ENCODE results near the gene IER5L. TPM values are rescaled to one million over a fixed set of nuclear protein-coding genes. Genes with fewer than 3 reads are reported as not detected.

IER5L gene
- 1.8 TPM for polyA plus RNA-seq (2012; ENCODE audit: insufficient read depth, insufficient read length)

GRCh38 chr9:129177791-129178567 is at the start of gene IER5L:
IER5L (minus strand) TSS chr9:129178261; CDS start chr9:129178052, 209 bp downstream.
- DNase-seq (ENCODE audit: low read depth, low spot score) = peak; percentile 89
- peak within 1 kb of the TSS; percentile 66 for H3K4me3 ChIP-seq (ENCODE audit: low read length)

- no peak for DNase-seq (ENCODE audit: low read depth, low spot score)
- H3K4me3 ChIP-seq (ENCODE audit: low read length) = no peak overlapping the region
These were observed 49.8 kb upstream of the IER5L start for GRCh38 chr9:129227843-129228189.

- H3K4me3 ChIP-seq (ENCODE audit: low read length) = no peak overlapping the region
- DNase-seq (ENCODE audit: low read depth, low spot score) = peak; percentile 58
These were observed 47.8 kb upstream of the IER5L start for GRCh38 chr9:129225815-129226214.

GRCh38 chr9:129225490-129225778 is 47.4 kb upstream of the IER5L start:
- no peak for DNase-seq (ENCODE audit: low read depth, low spot score)
- H3K4me3 ChIP-seq (ENCODE audit: low read length) = no peak overlapping the region

- no peak for DNase-seq (ENCODE audit: low read depth, low spot score)
- no peak overlapping the region for H3K4me3 ChIP-seq (ENCODE audit: low read length)
These were observed 46.8 kb upstream of the IER5L start for GRCh38 chr9:129224618-129225489.

GRCh38 chr9:129223551-129224208 is 45.6 kb upstream of the IER5L start:
- H3K4me3 ChIP-seq (ENCODE audit: low read length) = no peak overlapping the region
- DNase-seq (ENCODE audit: low read depth, low spot score) = no peak

GRCh38 chr9:129222819-129223218 is 44.8 kb upstream of the IER5L start:
- H3K4me3 ChIP-seq (ENCODE audit: low read length) = no peak overlapping the region
- DNase-seq (ENCODE audit: low read depth, low spot score) = no peak

GRCh38 chr9:129221979-129222635 is 44.0 kb upstream of the IER5L start:
- no peak for DNase-seq (ENCODE audit: low read depth, low spot score)
- no peak overlapping the region for H3K4me3 ChIP-seq (ENCODE audit: low read length)

GRCh38 chr9:129221233-129221632 is 43.2 kb upstream of the IER5L start:
- peak; percentile 38 for DNase-seq (ENCODE audit: low read depth, low spot score)
- no peak overlapping the region for H3K4me3 ChIP-seq (ENCODE audit: low read length)

- no peak for DNase-seq (ENCODE audit: low read depth, low spot score)
- no peak overlapping the region for H3K4me3 ChIP-seq (ENCODE audit: low read length)
These were observed 42.7 kb upstream of the IER5L start for GRCh38 chr9:129220771-129221170.

- DNase-seq (ENCODE audit: low read depth, low spot score) = no peak
- H3K4me3 ChIP-seq (ENCODE audit: low read length) = no peak overlapping the region
These were observed 40.9 kb upstream of the IER5L start for GRCh38 chr9:129218918-129219317.

- no peak for DNase-seq (ENCODE audit: low read depth, low spot score)
- H3K4me3 ChIP-seq (ENCODE audit: low read length) = no peak overlapping the region
These were observed 40.2 kb upstream of the IER5L start for GRCh38 chr9:129218272-129218625.

GRCh38 chr9:129213551-129213950 is 35.5 kb upstream of the IER5L start:
- DNase-seq (ENCODE audit: low read depth, low spot score) = no peak
- H3K4me3 ChIP-seq (ENCODE audit: low read length) = no peak overlapping the region

GRCh38 chr9:129211686-129212085 is 33.6 kb upstream of the IER5L start:
- no peak for DNase-seq (ENCODE audit: low read depth, low spot score)
- H3K4me3 ChIP-seq (ENCODE audit: low read length) = no peak overlapping the region

- no peak for DNase-seq (ENCODE audit: low read depth, low spot score)
- no peak overlapping the region for H3K4me3 ChIP-seq (ENCODE audit: low read length)
These were observed 32.1 kb upstream of the IER5L start for GRCh38 chr9:129210125-129210524.

GRCh38 chr9:129209580-129209979 is 31.5 kb upstream of the IER5L start:
- H3K4me3 ChIP-seq (ENCODE audit: low read length) = no peak overlapping the region
- no peak for DNase-seq (ENCODE audit: low read depth, low spot score)

GRCh38 chr9:129209109-129209508 is 31.0 kb upstream of the IER5L start:
- DNase-seq (ENCODE audit: low read depth, low spot score) = no peak
- no peak overlapping the region for H3K4me3 ChIP-seq (ENCODE audit: low read length)

GRCh38 chr9:129208207-129209032 is 30.4 kb upstream of the IER5L start:
- peak; percentile 65 for DNase-seq (ENCODE audit: low read depth, low spot score)
- peak overlapping the region; percentile 25; the same call in 1 of the 2 replicates for H3K4me3 ChIP-seq (ENCODE audit: low read length)

- DNase-seq (ENCODE audit: low read depth, low spot score) = peak; percentile 64
- H3K4me3 ChIP-seq (ENCODE audit: low read length) = no peak overlapping the region
These were observed 28.8 kb upstream of the IER5L start for GRCh38 chr9:129206905-129207304.
